H1 (cell line): ENCODE data around the gene SCNN1B. TPM values are rescaled to one million over a fixed set of nuclear protein-coding genes. Genes with fewer than 3 reads are reported as not detected.

ENCODE experiments used
- CTCF ChIA-PET: fragments of 300-600 bp; sonication (Branson Sonifier 250); formaldehyde crosslinking; loops from one replicate; lab custom pipeline; 2021; ENCODE audit not compliant: partially characterized antibody; lab: Charles Lee
- POLR2A ChIA-PET: fragments of 300-600 bp; sonication (Branson Sonifier 250); formaldehyde crosslinking; loops from one replicate; lab custom pipeline; 2021; ENCODE audit warnings: inconsistent platforms; ENCODE audit not compliant: partially characterized antibody; lab: Charles Lee
- DNase-seq, 2 experiments: peaks; one replicate each; pipeline versions ENCODE4 v3.0.0 to v3.0.0-alpha.2; 2010 to 2022; ENCODE audit warnings: low spot score in 2 of 2, low read depth in 1 of 2, mixed read lengths in 1 of 2
- FAIRE-seq: peaks from 2 replicates; lab custom pipeline; 2011; peaks lifted over from hg19 to GRCh38; lab: Jason Lieb, UNC
- H2AFZ ChIP-seq: 2 replicates; pipeline ENCODE4 v1.8.1; 2012; ENCODE audit warnings: low read length, inconsistent platforms
- H2AK5ac ChIP-seq: 2 replicates; pipeline ENCODE4 v1.6.1; 2013; ENCODE audit warnings: low read depth, low read length
- H2BK120ac ChIP-seq: replicated peaks from 2 replicates; pipeline ENCODE3; 2013; ENCODE audit warnings: low read depth, low read length, inconsistent platforms
- H2BK12ac ChIP-seq: 2 replicates; pipeline ENCODE4 v1.6.1; 2013; ENCODE audit warnings: low read depth, low read length
- H2BK15ac ChIP-seq: 2 replicates; pipeline ENCODE4 v1.6.1; 2013; ENCODE audit warnings: low read length
- H2BK20ac ChIP-seq: 2 replicates; pipeline ENCODE4 v1.6.1; 2013; ENCODE audit warnings: low read length
- H2BK5ac ChIP-seq: 2 replicates; pipeline ENCODE4 v1.6.1; 2013; ENCODE audit warnings: low read depth, low read length
- H3K14ac ChIP-seq: 2 replicates; pipeline ENCODE4 v1.6.1; 2013; ENCODE audit warnings: inconsistent platforms; ENCODE audit not compliant: insufficient read length
- H3K18ac ChIP-seq: 2 replicates; pipeline ENCODE4 v1.6.1; 2013; ENCODE audit warnings: low read length; ENCODE audit errors: extremely low read depth
- H3K23ac ChIP-seq: 2 replicates; pipeline ENCODE4 v1.6.1; 2013; ENCODE audit warnings: inconsistent platforms; ENCODE audit not compliant: insufficient read length
- H3K23me2 ChIP-seq: 2 replicates; pipeline ENCODE4 v1.6.1; 2013; ENCODE audit warnings: low read depth, low read length
- H3K27ac ChIP-seq: 2 replicates; pipeline ENCODE4 v1.6.1; 2011; ENCODE audit warnings: low read depth, low read length, inconsistent platforms
- H3K27me3 ChIP-seq, 4 experiments: replicated peaks in 1 of 4; 1 replicate in 1 of 4; 2 replicates in 3 of 4; pipeline versions ENCODE4 v1.6.1 to v1.8.1; 2011 to 2013; ENCODE audit warnings: low read length in 3 of 4, mild to moderate bottlenecking in 3 of 4, inconsistent platforms in 2 of 4, mixed read lengths in 2 of 4, moderate library complexity in 1 of 4; ENCODE audit not compliant: control insufficient read depth in 3 of 4, insufficient read depth in 3 of 4; ENCODE audit errors: extremely low read depth in 1 of 4
- H3K36me3 ChIP-seq, 4 experiments: 2 replicates each; pipeline versions ENCODE4 v1.6.1 to v1.8.1; 2011 to 2013; ENCODE audit warnings: mild to moderate bottlenecking in 4 of 4, low read length in 3 of 4, moderate library complexity in 2 of 4, control low read depth in 1 of 4, inconsistent platforms in 1 of 4; ENCODE audit not compliant: insufficient read depth in 4 of 4, control insufficient read depth in 2 of 4
- H3K4ac ChIP-seq: replicated peaks from 2 replicates; pipeline ENCODE3; 2013; ENCODE audit warnings: low read length, low read depth, mixed read lengths, inconsistent platforms; ENCODE audit not compliant: insufficient read length
- H3K4me1 ChIP-seq, 4 experiments: replicated peaks in 1 of 4; 1 replicate in 1 of 4; 2 replicates in 3 of 4; pipeline versions ENCODE4 v1.6.1 to v1.8.1; 2011 to 2013; ENCODE audit warnings: low read length in 3 of 4, inconsistent platforms in 2 of 4, mixed read lengths in 1 of 4; ENCODE audit not compliant: insufficient read depth in 4 of 4, control insufficient read depth in 3 of 4
- H3K4me2 ChIP-seq, 2 experiments: 2 replicates each; pipeline versions ENCODE4 v1.6.1 to v1.8.1; 2011 to 2013; ENCODE audit warnings: low read depth in 2 of 2, low read length in 2 of 2, control low read depth in 1 of 2, inconsistent platforms in 1 of 2, mild to moderate bottlenecking in 1 of 2; ENCODE audit not compliant: insufficient read depth in 1 of 2
- H3K4me3 ChIP-seq, 4 experiments: fragments of 200-600, 300-600 bp in 1 of 4; sonication (generic), shearing (Covaris generic), sonication (Bioruptor Twin) in 1 of 4; 2 replicates each; pipeline versions ENCODE4 v1.5.1 to v1.8.1; 2011 to 2016; ENCODE audit warnings: low read length in 4 of 4, low read depth in 3 of 4, control low read depth in 2 of 4, inconsistent platforms in 2 of 4, mild to moderate bottlenecking in 2 of 4, mixed read lengths in 1 of 4, moderate library complexity in 1 of 4; ENCODE audit not compliant: insufficient read depth in 2 of 4; ENCODE audit errors: extremely low read depth in 1 of 4
- H3K56ac ChIP-seq: replicated peaks from 2 replicates; pipeline ENCODE3; 2013; ENCODE audit warnings: low read depth, mild to moderate bottlenecking, mixed read lengths, low read length, inconsistent platforms; ENCODE audit not compliant: insufficient read length
- H3K79me1 ChIP-seq: 2 replicates; pipeline ENCODE4 v1.6.1; 2013; ENCODE audit warnings: low read depth, low read length, control low read depth
- H3K79me2 ChIP-seq, 2 experiments: 2 replicates each; pipeline versions ENCODE4 v1.6.1 to v1.8.1; 2012 to 2013; ENCODE audit warnings: low read length in 2 of 2, mild to moderate bottlenecking in 2 of 2, inconsistent platforms in 1 of 2; ENCODE audit not compliant: insufficient read depth in 2 of 2, control insufficient read depth in 1 of 2
- H3K9ac ChIP-seq, 4 experiments: replicated peaks in 1 of 4; 1 replicate in 1 of 4; 2 replicates in 3 of 4; pipeline versions ENCODE4 v1.6.1 to v1.8.1; 2011 to 2013; ENCODE audit warnings: low read depth in 3 of 4, low read length in 3 of 4, control low read depth in 2 of 4, mild to moderate bottlenecking in 2 of 4, moderate library complexity in 2 of 4, inconsistent platforms in 1 of 4; ENCODE audit errors: extremely low read depth in 1 of 4
- H3K9me3 ChIP-seq, 2 experiments: 2 replicates each; pipeline versions ENCODE4 v1.6.1 to v1.8.1; 2012 to 2013; ENCODE audit warnings: mild to moderate bottlenecking in 2 of 2, moderate library complexity in 2 of 2, control low read depth in 1 of 2, inconsistent platforms in 1 of 2, low read depth in 1 of 2, low read length in 1 of 2, mixed read lengths in 1 of 2; ENCODE audit not compliant: insufficient read depth in 2 of 2
- H4K20me1 ChIP-seq, 2 experiments: replicated peaks in 1 of 2; 2 replicates each; pipeline versions ENCODE3 to v1.8.1; 2011 to 2013; ENCODE audit warnings: inconsistent platforms in 2 of 2, low read length in 2 of 2, mild to moderate bottlenecking in 1 of 2; ENCODE audit not compliant: insufficient read depth in 2 of 2, control insufficient read depth in 1 of 2
- H4K5ac ChIP-seq: 2 replicates; pipeline ENCODE4 v1.6.1; 2013; ENCODE audit warnings: low read length, low read depth, mixed read lengths, inconsistent platforms; ENCODE audit not compliant: insufficient read length
- H4K8ac ChIP-seq: 2 replicates; pipeline ENCODE4 v1.8.0; 2013; ENCODE audit warnings: mild to moderate bottlenecking, moderate library complexity, low read length, inconsistent platforms; ENCODE audit not compliant: insufficient read depth; ENCODE audit errors: extremely low read depth
- H4K91ac ChIP-seq: replicated peaks from 2 replicates; pipeline ENCODE3; 2013; ENCODE audit warnings: low read length, mixed read lengths, inconsistent platforms; ENCODE audit not compliant: insufficient read length
- ASH2L ChIP-seq: fragments of 200-600, 300-600 bp; sonication (generic); IDR thresholded peaks from one replicate; pipeline ENCODE4 v1.7.1; 2017; ENCODE audit warnings: low read length
- BRCA1 ChIP-seq: IDR thresholded peaks from 2 replicates; pipeline ENCODE4 v1.6.1; 2012; ENCODE audit warnings: low read depth, low read length, improper control_type of control experiment
- FOSL1 ChIP-seq: IDR thresholded peaks from 2 replicates; pipeline ENCODE4 v1.6.1; 2011; ENCODE audit warnings: mild to moderate bottlenecking, low read depth, low read length, moderate library complexity; ENCODE audit not compliant: insufficient read depth
- GABPA ChIP-seq: IDR thresholded peaks from 2 replicates; pipeline ENCODE4 v1.6.1; 2011; ENCODE audit warnings: mild to moderate bottlenecking, low read length, moderate library complexity, borderline replicate concordance; ENCODE audit not compliant: insufficient read depth
- HDAC6 ChIP-seq: IDR thresholded peaks from one replicate; pipeline ENCODE4 v1.7.1; 2012; ENCODE audit warnings: low read depth, mild to moderate bottlenecking, inconsistent platforms, low read length, moderate library complexity
- PHF8 ChIP-seq: fragments of 200-600 bp; sonication (generic); conservative IDR thresholded peaks from 2 replicates; pipeline ENCODE4 v1.7.1; 2012; ENCODE audit warnings: low read depth, mild to moderate bottlenecking, inconsistent platforms, low read length, moderate library complexity
- RXRA ChIP-seq: IDR thresholded peaks from 2 replicates; pipeline ENCODE4 v1.6.1; 2011; ENCODE audit warnings: low read depth, mild to moderate bottlenecking, low read length, moderate library complexity; ENCODE audit not compliant: insufficient read depth
- SRF ChIP-seq: IDR thresholded peaks from 2 replicates; pipeline ENCODE4 v1.6.1; 2011; ENCODE audit warnings: mild to moderate bottlenecking, low read depth, low read length, moderate library complexity
- TAF1 ChIP-seq: IDR thresholded peaks from 2 replicates; pipeline ENCODE4 v1.6.1; 2011; ENCODE audit warnings: mild to moderate bottlenecking, low read depth, low read length
- TAF7 ChIP-seq: optimal IDR thresholded peaks from 2 replicates; pipeline ENCODE3; 2011; ENCODE audit warnings: low read depth, mild to moderate bottlenecking, inconsistent platforms, low read length, moderate library complexity, borderline replicate concordance
- TCF12 ChIP-seq: IDR thresholded peaks from 2 replicates; pipeline ENCODE4 v1.6.1; 2011; ENCODE audit warnings: low read depth, mild to moderate bottlenecking, low read length
- WGBS, 2 experiments: shearing (Covaris generic) in 1 of 2; methylation state at CpG; one replicate each; pipeline versions ENCODE4 v1.1.6 to v1.1.7; 2013 to 2015; ENCODE audit warnings: low lambda C conversion rate in 2 of 2, mixed read lengths in 2 of 2, inconsistent platforms in 1 of 2, low coverage in 1 of 2, missing lambda C conversion rate in 1 of 2; ENCODE audit not compliant: insufficient replicate concordance in 2 of 2, insufficient coverage in 1 of 2, insufficient read length in 1 of 2; ENCODE audit errors: extremely low coverage in 1 of 2, missing lambda C conversion rate in 1 of 2; 5-methylcytosine and 5-hydroxymethylcytosine counted together
- polyA plus RNA-seq, 7 experiments: library from polyadenylated mRNA; depleted of rRNA in 3 of 7; stranded (reverse) in 5 of 7; unstranded in 2 of 7; fragments of >200 nt in 5 of 7; fragments of 200-250 nt in 2 of 7; gene quantifications; 1 replicate in 5 of 7; 2 replicates in 1 of 7; 4 replicates in 1 of 7; pipeline versions ENCODE4 v1.2.1 to v1.2.3, GENCODE V29; 2011 to 2013; ENCODE audit warnings: missing spikeins in 2 of 7, mixed read lengths in 2 of 7
- total RNA-seq: library from RNA; stranded (reverse); fragmentation: NEBNext Ultra II Directional; extraction: Animal tissue kit (Norgen Biotek cat#: 25700); gene quantifications from 2 replicates; pipeline ENCODE4 v1.2.1, GENCODE V29; 2021
- TF ChIP-seq, protein P1 (sequence below), 3 experiments: IDR thresholded peaks; 1 replicate in 2 of 3; 2 replicates in 1 of 3; pipeline versions ENCODE4 v1.5.1 to v1.6.1; 2011; ENCODE audit warnings: low read length in 3 of 3, mild to moderate bottlenecking in 3 of 3, inconsistent platforms in 2 of 3, low read depth in 1 of 3, moderate library complexity in 1 of 3; ENCODE audit not compliant: insufficient read depth in 1 of 3; ENCODE audit errors: control extremely low read depth in 1 of 3

SCNN1B gene
- total and polyA plus RNA-seq, 2 of the 8 experiments (the other 6 are each of a cell fraction or from before 2014, with no cell fraction given): 0.20 to 0.95 TPM

DNA sequence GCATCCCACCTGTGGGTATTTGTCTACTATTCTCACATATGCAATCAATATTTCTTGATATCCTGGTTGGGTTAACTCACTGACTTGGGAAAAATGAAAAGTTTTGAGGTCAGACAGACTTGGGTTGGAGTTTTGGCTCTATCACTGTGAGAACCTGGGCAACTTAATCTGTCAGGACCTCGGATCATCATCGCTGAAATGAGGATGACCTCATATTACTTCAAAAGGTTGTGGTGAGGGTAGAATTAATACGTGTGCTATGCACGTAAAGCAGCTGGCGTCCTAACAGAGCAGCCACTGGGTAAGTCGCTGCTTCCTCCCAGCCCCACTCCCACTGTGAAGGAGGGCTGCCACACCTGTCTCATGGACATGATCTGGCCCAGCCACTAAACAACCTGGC lies 93.6 kb downstream of the SCNN1B start:
- no peak for DNase-seq
- 95% methylated on average over 6 of the region's 6 CpGs; no CpG with 5 or more reads in 1 of the 2 experiments for WGBS, 2 experiments
- TF ChIP-seq TAF1 (no peak), BRCA1 (no peak), TCF12 (no peak), TAF7 (no peak), ASH2L (no peak), RXRA (no peak), SRF (no peak), HDAC6 (no peak), GABPA (no peak), FOSL1 (no peak), PHF8 (no peak)
- TF ChIP-seq, protein P1, sequence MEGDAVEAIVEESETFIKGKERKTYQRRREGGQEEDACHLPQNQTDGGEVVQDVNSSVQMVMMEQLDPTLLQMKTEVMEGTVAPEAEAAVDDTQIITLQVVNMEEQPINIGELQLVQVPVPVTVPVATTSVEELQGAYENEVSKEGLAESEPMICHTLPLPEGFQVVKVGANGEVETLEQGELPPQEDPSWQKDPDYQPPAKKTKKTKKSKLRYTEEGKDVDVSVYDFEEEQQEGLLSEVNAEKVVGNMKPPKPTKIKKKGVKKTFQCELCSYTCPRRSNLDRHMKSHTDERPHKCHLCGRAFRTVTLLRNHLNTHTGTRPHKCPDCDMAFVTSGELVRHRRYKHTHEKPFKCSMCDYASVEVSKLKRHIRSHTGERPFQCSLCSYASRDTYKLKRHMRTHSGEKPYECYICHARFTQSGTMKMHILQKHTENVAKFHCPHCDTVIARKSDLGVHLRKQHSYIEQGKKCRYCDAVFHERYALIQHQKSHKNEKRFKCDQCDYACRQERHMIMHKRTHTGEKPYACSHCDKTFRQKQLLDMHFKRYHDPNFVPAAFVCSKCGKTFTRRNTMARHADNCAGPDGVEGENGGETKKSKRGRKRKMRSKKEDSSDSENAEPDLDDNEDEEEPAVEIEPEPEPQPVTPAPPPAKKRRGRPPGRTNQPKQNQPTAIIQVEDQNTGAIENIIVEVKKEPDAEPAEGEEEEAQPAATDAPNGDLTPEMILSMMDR (IDR thresholded peaks at IDR 0.05; ENCODE audit: control extremely low read depth in 1 of 3, insufficient read depth in 1 of 3, low read depth in 1 of 3, low read length in 3 of 3): no peak

More for the DNA sequence above, 93.6 kb downstream of the SCNN1B start:
- Histone ChIP-seq H2AFZ (no peak overlapping the region), H3K4me1 (peaks cover 3 to 19% (median 13%) of the 10 kb centered on the region in 4 experiments), H4K20me1 (no peaks in the 10 kb centered on the region), H3K27me3 (no peaks in the 10 kb centered on the region), H4K8ac (no peak overlapping the region), H3K4ac (no peak overlapping the region), H3K56ac (no peak overlapping the region), H3K23me2 (no peaks in the 10 kb centered on the region), H3K23ac (no peak overlapping the region), H3K27ac (no peak overlapping the region), H3K79me2 (no peaks in the 10 kb centered on the region), H3K9ac (no peak overlapping the region), H2BK5ac (no peak overlapping the region), H2BK20ac (no peak overlapping the region), H2BK120ac (no peak overlapping the region), H2AK5ac (no peak overlapping the region), H4K5ac (no peak overlapping the region), H2BK15ac (no peak overlapping the region), H4K91ac (no peak overlapping the region), H3K79me1 (no peaks in the 10 kb centered on the region), H3K14ac (no peak overlapping the region), H3K4me2 (no peak overlapping the region), H2BK12ac (no peak overlapping the region), H3K36me3 (peaks cover 0 to 17% (median 10%) of the 10 kb centered on the region in 4 experiments; a peak in 6 of 8 replicates), H3K18ac (no peak overlapping the region), H3K9me3 (no peaks in the 10 kb centered on the region), H3K4me3 (no peak overlapping the region)
- POLR2A ChIA-PET: no interaction called here
- FAIRE-seq: no peak
- CTCF ChIA-PET: interaction anchor here (0.7 kb wide), 1 partner anchor 19 kb away, joined by 3 read pairs; no protein-coding TSS in a partner anchor
